PC-9 (cell line): ENCODE data around the gene PSME4. TPM values are rescaled to one million over a fixed set of nuclear protein-coding genes. Genes with fewer than 3 reads are reported as not detected.
"Not testable (repeated sequence)": the region's sequence is repeated elsewhere in the genome, so short reads cannot be mapped to it uniquely, and the experiment has no call there.

Source experiments
- BruUV-seq: library from RNA; stranded (reverse); fragments of 400-500 nt; replicated peaks from 2 replicates; lab custom pipeline; 2021; lab: Mats Ljungman, UMichigan
- CTCF ChIA-PET: fragments of 300-600 bp; sonication (Branson Sonifier 250); formaldehyde crosslinking; loops from one replicate; lab custom pipeline; 2022; ENCODE audit warnings: antibody characterized with exemption; lab: Charles Lee
- POLR2A ChIA-PET: fragments of 300-600 bp; sonication (Branson Sonifier 250); formaldehyde crosslinking; loops from one replicate; lab custom pipeline; 2022; ENCODE audit warnings: antibody characterized with exemption; ENCODE audit not compliant: unreplicated experiment; lab: Charles Lee
- DNase-seq, 2 experiments: peaks; one replicate each; pipeline versions ENCODE4 v3.0.0 to v3.0.0-alpha.2; 2015 to 2022; ENCODE audit warnings: mixed read lengths in 1 of 2
- H2AFZ ChIP-seq: fragments of 200-600 bp; sonication (generic); 2 replicates; pipeline ENCODE4 v1.8.1; 2017; ENCODE audit warnings: antibody characterized with exemption
- H3F3A ChIP-seq: fragments of 200-600 bp; sonication (generic); 2 replicates; pipeline ENCODE4 v1.8.1; 2017; ENCODE audit warnings: antibody characterized with exemption, mild to moderate bottlenecking, low read depth; ENCODE audit not compliant: insufficient read depth
- H3K27ac ChIP-seq: fragments of 200-600 bp; sonication (generic); 2 replicates; pipeline ENCODE4 v1.6.1; 2016; ENCODE audit warnings: mixed run types
- H3K27me3 ChIP-seq: fragments of 200-600 bp; sonication (generic); 2 replicates; pipeline ENCODE4 v1.6.1; 2016; ENCODE audit warnings: low read depth, mixed run types; ENCODE audit not compliant: insufficient read depth
- H3K36me3 ChIP-seq: fragments of 200-600 bp; sonication (generic); 2 replicates; pipeline ENCODE4 v1.6.1; 2016; ENCODE audit warnings: low read depth, mixed run types
- H3K4me1 ChIP-seq: fragments of 200-600 bp; sonication (generic); replicated peaks from 2 replicates; pipeline ENCODE4 v1.6.1; 2016; ENCODE audit warnings: mixed run types; ENCODE audit not compliant: insufficient read depth
- H3K4me2 ChIP-seq: fragments of 200-600 bp; sonication (generic); 2 replicates; pipeline ENCODE4 v1.6.1; 2017; ENCODE audit warnings: mixed run types
- H3K4me3 ChIP-seq: fragments of 200-600 bp; sonication (generic); 2 replicates; pipeline ENCODE4 v1.6.1; 2016; ENCODE audit warnings: mixed run types
- H3K79me2 ChIP-seq: fragments of 200-600 bp; sonication (generic); 2 replicates; pipeline ENCODE4 v1.6.1; 2017; ENCODE audit warnings: low read depth, mixed run types
- H3K9me2 ChIP-seq: fragments of 200-600 bp; sonication (generic); 2 replicates; pipeline ENCODE4 v1.8.1; 2017; ENCODE audit warnings: mild to moderate bottlenecking; ENCODE audit not compliant: insufficient read depth
- H3K9me3 ChIP-seq: fragments of 200-600 bp; sonication (generic); 2 replicates; pipeline ENCODE4 v1.8.1; 2016; ENCODE audit warnings: low read depth; ENCODE audit not compliant: insufficient read depth
- H4K20me1 ChIP-seq: fragments of 200-600 bp; sonication (generic); 2 replicates; pipeline ENCODE4 v1.8.1; 2017; ENCODE audit not compliant: insufficient read depth
- CTCF ChIP-seq: fragments of 200-600 bp; sonication (generic); conservative IDR thresholded peaks from 2 replicates; pipeline ENCODE4 v1.6.1; 2017; ENCODE audit warnings: mixed run types, antibody characterized with exemption, mild to moderate bottlenecking, moderate library complexity
- EZH2 ChIP-seq: fragments of 200-600 bp; sonication (generic); IDR thresholded peaks from 2 replicates; pipeline ENCODE4 v1.8.0; 2017; ENCODE audit warnings: antibody characterized with exemption, low read depth
- intact Hi-C: fragments of 100-400 bp; cut with micrococcal nuclease; formaldehyde crosslinking; loops from one replicate; pipeline ENCODE4 v1.10.0; 2022; ENCODE audit not compliant: unreplicated experiment
- total RNA-seq: library from RNA; stranded (reverse); gene quantifications from 2 replicates; pipeline ENCODE4 v1.2.3, GENCODE V29; 2021

Gene PSME4
- total RNA-seq, 1 experiment from 2014 or later = 99.5 TPM

- no peak overlapping the region for H3K4me2 ChIP-seq
- no peaks in the 10 kb centered on the region for H3K9me2 ChIP-seq
- no peaks in the 10 kb centered on the region for H3K9me3 ChIP-seq
- H3K4me3 ChIP-seq = no peak overlapping the region
- no peaks in the 10 kb centered on the region for H3K4me1 ChIP-seq
- intact Hi-C loops = no loop called here
- no peak for TF ChIP-seq CTCF
- no peak for TF ChIP-seq EZH2
- CTCF ChIA-PET = no interaction called here
- no peak for DNase-seq
- H3K27me3 ChIP-seq = no peaks in the 10 kb centered on the region
- POLR2A ChIA-PET = no interaction called here
- H4K20me1 ChIP-seq = no peaks in the 10 kb centered on the region
- peaks cover 8% of the 10 kb centered on the region; the same call in 1 of the 2 replicates for H3F3A ChIP-seq
- BruUV-seq = no TSS peak
- no peak overlapping the region for H2AFZ ChIP-seq
- H3K79me2 ChIP-seq = no peaks in the 10 kb centered on the region
- no peaks in the 10 kb centered on the region for H3K36me3 ChIP-seq
- H3K27ac ChIP-seq = no peak overlapping the region
Measured at GRCh38 chr2:53840580-53840979, 130.2 kb downstream of the PSME4 start.

- H3K4me3 ChIP-seq, CTCF ChIA-PET, H3K4me1 ChIP-seq, H3K9me3 ChIP-seq, POLR2A ChIA-PET, intact Hi-C loops, H4K20me1 ChIP-seq, H3F3A ChIP-seq, H3K4me2 ChIP-seq, H3K36me3 ChIP-seq, H3K27me3 ChIP-seq, BruUV-seq, H3K27ac ChIP-seq, H3K79me2 ChIP-seq, H3K9me2 ChIP-seq, DNase-seq, H2AFZ ChIP-seq: not testable (repeated sequence)
Measured at GRCh38 chr2:53829980-53830290, 140.9 kb downstream of the PSME4 start.

GRCh38 chr2:53829273-53829979, 141.4 kb downstream of the PSME4 start:
- Histone ChIP-seq H3K4me2 (no peak overlapping the region), H3K4me1 (no peaks in the 10 kb centered on the region), H3F3A (peaks cover 9% of the 10 kb centered on the region; the same call in 1 of the 2 replicates), H2AFZ (no peak overlapping the region), H3K79me2 (no peaks in the 10 kb centered on the region), H3K9me2 (no peaks in the 10 kb centered on the region), H3K4me3 (no peak overlapping the region), H3K36me3 (no peaks in the 10 kb centered on the region), H4K20me1 (no peaks in the 10 kb centered on the region; the same call in 1 of the 2 replicates), H3K27me3 (no peaks in the 10 kb centered on the region), H3K9me3 (no peaks in the 10 kb centered on the region), H3K27ac (no peak overlapping the region)
- POLR2A ChIA-PET = no interaction called here
- BruUV-seq = no TSS peak
- intact Hi-C loops = no loop called here
- CTCF ChIA-PET = no interaction called here
- TF ChIP-seq EZH2 (no peak), CTCF (no peak)
- DNase-seq = no peak

GRCh38 chr2:53828331-53828730, 142.5 kb downstream of the PSME4 start:
- no peak overlapping the region for H2AFZ ChIP-seq
- H4K20me1 ChIP-seq = no peaks in the 10 kb centered on the region; the same call in 1 of the 2 replicates
- H3K9me2 ChIP-seq = no peaks in the 10 kb centered on the region
- no peaks in the 10 kb centered on the region for H3K4me1 ChIP-seq
- H3K79me2 ChIP-seq = no peaks in the 10 kb centered on the region
- no TSS peak for BruUV-seq
- H3K27ac ChIP-seq = no peak overlapping the region
- H3K36me3 ChIP-seq = no peaks in the 10 kb centered on the region
- H3K27me3 ChIP-seq = no peaks in the 10 kb centered on the region
- POLR2A ChIA-PET = interaction anchor here (0.7 kb wide), 1 partner anchor 27 kb away, joined by 3 read pairs; no protein-coding TSS in a partner anchor
- DNase-seq = no peak
- peaks cover 4% of the 10 kb centered on the region; the same call in 1 of the 2 replicates for H3F3A ChIP-seq
- CTCF ChIA-PET = no interaction called here
- H3K9me3 ChIP-seq = no peaks in the 10 kb centered on the region
- H3K4me2 ChIP-seq = no peak overlapping the region
- H3K4me3 ChIP-seq = no peak overlapping the region
- intact Hi-C loops = no loop called here
- TF ChIP-seq CTCF (no peak), EZH2 (no peak)
